NCI-H2227 (cell line): ENCODE measurements around the gene CLRN1.

Experiments
- DNase-seq: peaks from one replicate; lab custom pipeline; 2025; ENCODE audit not compliant: unreplicated experiment; lab: John Stamatoyannopoulos, UW

The CLRN1 gene

GRCh38 chr3:150978566-150979148, 6.1 kb upstream of the CLRN1 start:
- no peak for DNase-seq

DNA sequence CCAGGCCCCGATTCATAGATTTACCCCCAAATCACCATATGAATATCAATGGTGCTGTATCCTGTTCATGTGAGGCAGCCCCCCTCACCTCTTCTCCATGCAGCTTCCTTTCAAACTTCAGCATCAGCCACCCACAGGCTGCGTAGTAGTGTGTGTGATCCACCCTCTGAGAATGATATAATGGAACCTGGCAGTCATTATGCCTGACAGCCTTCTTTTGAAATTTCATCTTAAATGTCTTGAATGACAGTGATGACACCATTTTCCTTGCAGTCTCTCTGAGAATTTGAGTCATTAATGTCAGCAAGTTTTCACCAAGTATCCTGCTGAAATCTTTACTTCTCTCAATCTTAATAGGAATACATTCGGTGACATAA, 3.5 kb upstream of the CLRN1 start:
- no peak for DNase-seq

GRCh38 chr3:150975086-150975991, 2.8 kb upstream of the CLRN1 start:
- DNase-seq, result no peak

- DNase-seq, result no peak
Measured at GRCh38 chr3:150970665-150971324, 1.7 kb downstream of the CLRN1 start.

DNA sequence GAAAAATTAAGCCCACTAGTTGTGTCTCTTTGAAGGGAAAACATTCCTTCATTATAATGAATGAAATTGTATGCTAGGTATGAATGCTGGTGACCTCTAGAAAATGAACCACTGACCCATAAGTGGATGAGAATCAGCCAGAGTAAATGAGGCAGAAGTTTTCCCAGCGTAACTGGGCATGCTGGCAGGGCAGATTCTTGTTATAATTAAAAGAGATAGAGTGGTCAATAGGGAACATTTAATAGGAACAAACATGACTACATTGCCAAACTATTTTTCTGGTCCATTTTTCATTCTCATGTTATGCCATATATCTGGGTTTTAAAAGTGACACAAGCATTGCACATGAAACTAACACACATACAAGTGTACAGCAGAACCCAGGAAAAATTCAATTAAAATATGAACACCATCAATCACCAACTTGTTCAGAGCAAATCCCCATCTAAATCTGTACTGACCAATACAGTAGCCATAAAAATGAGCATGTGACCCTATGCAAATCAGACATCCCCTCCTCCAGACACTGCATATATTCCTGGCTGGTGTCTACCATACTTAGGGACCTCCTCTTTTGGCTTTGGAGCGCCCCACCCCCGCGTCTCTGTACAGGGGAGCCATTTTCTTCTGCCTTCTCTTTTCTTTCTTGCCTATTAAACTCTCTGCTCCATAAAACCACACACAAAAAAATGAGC, 4.0 kb downstream of the CLRN1 start:
- no peak for DNase-seq

DNA sequence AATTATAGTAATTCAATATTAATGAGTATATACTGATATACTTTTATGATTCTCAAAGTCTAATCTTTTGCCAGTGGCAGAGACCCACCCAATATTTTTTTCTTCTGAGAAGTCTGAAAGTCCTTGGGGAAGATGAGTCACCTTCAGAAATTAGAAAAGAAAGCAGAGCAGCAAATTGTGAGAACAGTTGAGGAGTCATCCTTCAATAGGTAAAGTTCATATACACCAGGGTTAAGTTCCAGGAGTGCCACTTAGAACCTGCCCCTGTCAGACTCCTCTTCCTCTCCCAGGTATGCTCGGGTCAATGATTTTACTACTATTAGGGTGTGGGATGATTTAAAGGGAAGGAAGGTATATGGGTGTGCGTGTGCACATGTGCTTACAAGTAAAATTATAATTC, 7.1 kb downstream of the CLRN1 start:
- no peak for DNase-seq

DNA sequence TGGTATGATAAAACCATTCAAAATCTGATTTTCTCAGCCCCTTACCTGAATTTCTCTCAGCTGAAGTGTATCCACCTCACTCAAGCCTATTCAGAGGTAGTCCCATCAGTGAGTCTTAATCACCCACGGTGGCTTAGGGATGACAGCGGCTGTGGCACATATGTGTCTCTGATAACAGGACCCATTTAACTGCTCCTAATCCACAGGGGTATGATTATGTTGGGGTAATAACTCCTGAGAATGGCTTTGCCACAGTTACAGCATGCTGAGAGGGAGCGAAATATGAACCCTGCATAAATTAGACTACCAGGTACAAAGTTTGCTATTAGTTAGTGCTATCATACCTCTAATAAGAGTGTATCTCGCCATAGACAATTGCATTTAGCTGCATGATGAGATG, 10.6 kb downstream of the CLRN1 start:
- DNase-seq, result no peak

GRCh38 chr3:150960708-150961684, 11.5 kb downstream of the CLRN1 start:
- DNase-seq, result no peak

GRCh38 chr3:150958683-150959082, 13.8 kb downstream of the CLRN1 start:
- no peak for DNase-seq

GRCh38 chr3:150956376-150956775, 16.2 kb downstream of the CLRN1 start:
- no peak for DNase-seq

GRCh38 chr3:150951923-150952322, 20.6 kb downstream of the CLRN1 start:
- no peak for DNase-seq

GRCh38 chr3:150945226-150946032, 27.1 kb downstream of the CLRN1 start:
- no peak for DNase-seq

DNA sequence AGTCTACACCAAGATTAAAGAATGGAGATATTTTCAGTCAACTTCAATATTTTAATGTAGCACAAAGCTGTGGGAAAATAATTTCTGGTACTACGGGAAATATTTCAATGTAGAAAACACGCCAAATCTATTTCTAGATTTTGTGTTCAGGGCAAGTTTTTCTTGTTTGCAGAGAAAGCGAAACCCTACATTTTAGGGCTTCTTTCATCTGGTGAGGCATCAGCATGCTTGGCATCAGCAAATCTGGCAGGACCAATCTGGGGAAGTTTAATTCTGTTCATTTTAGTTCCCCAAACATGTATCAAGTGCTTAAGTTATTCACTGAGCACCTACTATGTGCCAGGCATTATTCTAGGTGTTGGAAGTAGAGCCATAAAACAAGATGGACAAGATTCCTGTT, 30.3 kb downstream of the CLRN1 start:
- DNase-seq, result no peak

- no peak for DNase-seq
Measured at GRCh38 chr3:150936693-150937092, 35.8 kb downstream of the CLRN1 start.

- DNase-seq, result no peak
Measured at GRCh38 chr3:150933473-150933995, 39.0 kb downstream of the CLRN1 start.

- no peak for DNase-seq
Measured at GRCh38 chr3:150931745-150932144, 40.8 kb downstream of the CLRN1 start.

GRCh38 chr3:150930839-150931238, 41.7 kb downstream of the CLRN1 start:
- no peak for DNase-seq

- DNase-seq, result no peak
Measured at GRCh38 chr3:150928234-150928633, 44.3 kb downstream of the CLRN1 start.

GRCh38 chr3:150926328-150926727, 46.2 kb downstream of the CLRN1 start:
- DNase-seq, result no peak
